DMS153 (cell line): ENCODE results near the gene ZNF764.

Experiments used
- DNase-seq: peaks from one replicate; lab custom pipeline; 2025; lab: John Stamatoyannopoulos, UW

ZNF764 gene

GRCh38 chr16:30570636-30571444 is 12.7 kb upstream of the ZNF764 start:
- no peak for DNase-seq

DNA sequence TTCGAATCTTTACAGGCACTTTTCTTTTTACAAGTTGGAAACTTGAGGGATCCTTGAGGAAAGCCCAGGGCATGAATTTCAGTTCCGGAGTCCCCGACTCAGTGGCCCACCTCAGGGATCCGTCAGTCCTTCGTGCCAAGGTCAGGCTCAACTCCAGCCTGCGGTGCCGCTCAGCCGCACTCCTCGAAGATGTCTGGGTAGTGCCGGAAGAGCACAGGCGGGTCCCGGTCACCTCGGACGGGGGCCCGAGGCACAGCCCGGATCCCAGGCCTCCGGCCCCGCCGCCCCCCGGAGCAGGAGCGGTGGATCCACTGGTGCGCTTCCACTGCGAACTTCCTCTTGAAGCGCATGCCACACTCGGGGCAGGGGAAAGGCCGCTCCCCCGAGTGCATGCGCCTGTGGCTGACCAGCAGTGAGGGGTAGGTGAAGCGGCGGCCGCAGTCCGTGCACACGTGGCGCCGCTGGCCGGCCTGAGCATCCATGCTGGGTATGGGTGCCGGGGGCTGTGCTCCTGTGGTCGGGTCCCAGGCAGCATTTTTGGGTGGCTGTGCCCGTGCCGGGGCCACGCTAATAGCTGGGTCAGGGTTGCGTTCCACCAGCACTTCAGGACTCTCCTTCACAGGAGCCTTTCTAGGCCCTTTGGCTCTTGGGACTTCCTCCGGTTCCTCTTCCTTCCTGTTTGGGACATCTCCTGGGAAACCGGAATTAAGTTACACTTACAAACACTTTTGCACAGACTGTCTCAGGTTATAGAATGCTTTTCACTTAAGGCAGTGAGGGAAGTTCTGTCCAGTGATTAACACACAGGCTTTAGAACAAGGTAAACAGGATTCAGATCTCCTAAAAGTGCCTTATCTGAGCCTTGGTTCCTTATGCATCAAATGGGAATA is 11.8 kb upstream of the ZNF764 start:
- DNase-seq = no peak

- DNase-seq = no peak
Measured at GRCh38 chr16:30569281-30569680, 11.1 kb upstream of the ZNF764 start.

DNA sequence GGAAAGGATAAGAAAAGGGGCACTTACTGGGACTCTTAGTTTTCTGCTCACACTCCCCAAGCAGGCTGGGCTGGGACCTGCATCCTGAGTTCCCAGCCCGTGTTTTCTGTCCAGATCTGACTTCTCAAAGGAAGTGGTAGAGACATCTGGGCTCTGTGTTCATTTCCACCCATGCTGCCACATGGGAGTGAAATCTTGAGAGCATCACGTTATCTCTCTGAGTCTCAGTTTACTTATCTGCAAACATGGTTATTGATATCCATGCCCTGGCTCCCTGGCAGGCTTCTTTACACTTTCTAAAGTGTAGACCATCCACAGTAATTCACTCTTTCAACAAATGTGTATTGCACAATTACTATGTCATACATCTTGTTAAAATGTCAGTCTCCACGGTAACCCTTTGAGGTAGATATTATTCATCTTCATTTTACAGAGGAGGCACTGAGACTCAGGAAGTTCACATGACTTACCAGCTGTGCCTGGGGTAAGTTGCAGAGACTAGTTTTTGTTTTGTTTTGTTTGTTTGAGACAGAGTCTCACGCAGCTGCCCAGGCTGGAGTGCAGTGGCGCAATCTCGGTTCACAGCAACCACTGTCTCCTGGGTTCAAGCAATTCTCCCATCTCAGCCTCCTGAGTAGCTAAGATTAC is 9.9 kb upstream of the ZNF764 start:
- peak; percentile 47 for DNase-seq

GRCh38 chr16:30567160-30567990 is 9.2 kb upstream of the ZNF764 start:
- DNase-seq = no peak

GRCh38 chr16:30566531-30566930 is 8.4 kb upstream of the ZNF764 start:
- no peak for DNase-seq

GRCh38 chr16:30565984-30566383 is 7.8 kb upstream of the ZNF764 start:
- DNase-seq = no peak

DNA sequence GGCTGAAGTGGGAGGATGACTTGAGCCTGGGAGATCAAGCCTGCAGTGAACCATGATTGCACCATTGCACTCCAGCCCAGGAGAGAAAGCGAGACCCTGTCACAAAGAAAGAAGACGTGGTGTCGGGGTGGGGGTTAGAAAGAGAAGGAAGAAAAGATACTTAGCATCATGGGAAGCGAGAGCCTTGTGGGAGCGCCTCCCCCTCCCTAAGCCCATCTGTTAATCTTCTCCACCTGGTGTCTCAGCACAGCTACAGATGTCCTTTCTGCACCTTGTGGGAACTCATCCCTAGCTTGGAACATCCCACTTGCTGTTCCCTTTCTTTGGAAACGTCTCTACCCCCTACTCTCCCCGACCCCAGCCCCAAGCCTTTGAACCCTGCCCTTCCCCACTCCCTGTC is 7.4 kb upstream of the ZNF764 start:
- no peak for DNase-seq

DNA sequence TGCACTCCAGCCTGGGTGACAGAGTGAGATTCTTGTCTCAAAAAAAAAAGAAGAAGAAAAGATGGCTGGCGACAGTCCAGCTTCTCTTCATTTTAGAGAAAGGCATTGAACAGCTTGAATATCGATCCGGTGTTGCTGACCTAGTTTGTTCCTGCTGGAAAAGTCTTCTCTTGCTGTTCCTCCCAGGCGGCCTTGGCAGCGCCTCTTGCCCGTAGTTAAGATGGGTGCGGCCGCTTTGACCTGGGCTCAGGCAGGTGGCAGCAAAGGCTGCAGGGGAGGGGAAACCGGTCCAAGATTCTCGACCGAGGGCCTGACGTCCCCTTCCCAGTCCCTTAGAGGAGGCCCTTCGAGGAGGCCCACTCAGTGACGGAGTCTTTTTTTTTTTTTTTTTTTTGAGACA is 3.8 kb upstream of the ZNF764 start:
- no peak for DNase-seq

DNA sequence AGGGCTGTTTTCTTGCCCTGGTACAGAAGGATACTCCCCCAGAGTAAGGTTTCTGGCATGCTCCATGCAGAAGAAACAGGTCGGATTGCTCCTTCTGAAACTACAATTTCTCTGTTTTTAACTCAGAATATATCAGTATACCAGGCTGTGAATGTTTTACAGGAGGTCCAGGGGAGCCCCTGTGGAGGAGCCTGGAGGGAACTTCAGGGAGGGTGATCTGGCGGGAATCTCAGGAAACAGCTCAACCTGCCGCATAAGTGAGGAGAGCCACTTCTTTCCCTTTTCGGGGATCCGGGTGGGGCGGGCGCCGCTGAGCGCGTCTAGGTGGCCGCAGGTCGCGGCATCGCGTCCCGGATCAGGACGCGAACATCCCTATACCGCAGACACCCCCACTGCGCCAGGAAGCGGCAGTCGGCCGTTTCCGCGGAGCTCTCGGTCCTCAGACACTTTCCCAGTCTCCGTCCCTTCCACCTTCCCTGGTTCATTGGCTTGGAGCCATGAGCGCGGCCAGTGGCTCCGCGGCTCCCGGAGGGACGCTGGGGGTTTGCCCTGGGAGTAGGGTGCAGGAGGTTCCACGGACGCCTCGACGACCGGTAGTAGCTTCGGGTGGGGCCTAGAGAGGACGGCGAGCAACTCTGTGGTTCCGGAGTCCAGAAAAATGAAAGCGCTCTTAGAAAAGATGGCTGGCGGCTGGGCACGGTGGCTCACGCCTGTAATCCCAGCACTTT is 3.1 kb upstream of the ZNF764 start:
- DNase-seq = no peak

DNA sequence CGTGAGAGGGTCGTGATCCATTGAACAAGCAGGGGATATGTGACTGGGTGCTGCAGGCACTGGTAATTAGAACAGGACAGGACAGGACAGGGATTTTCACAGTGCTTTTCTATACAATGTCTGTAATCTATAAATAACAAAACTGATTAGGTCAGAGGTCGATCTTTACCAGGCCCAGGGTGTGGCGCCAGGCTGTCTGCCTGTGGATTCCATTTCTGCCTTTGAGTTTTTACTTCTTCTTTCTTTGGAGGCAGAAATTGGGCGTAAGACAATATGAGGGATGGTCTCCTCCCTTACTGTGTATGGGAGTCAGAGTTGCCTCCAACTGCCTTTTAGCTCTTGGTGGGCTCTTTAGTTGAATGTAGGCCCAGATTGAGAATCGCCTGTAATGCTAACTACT is 1.5 kb upstream of the ZNF764 start:
- DNase-seq = no peak

DNA sequence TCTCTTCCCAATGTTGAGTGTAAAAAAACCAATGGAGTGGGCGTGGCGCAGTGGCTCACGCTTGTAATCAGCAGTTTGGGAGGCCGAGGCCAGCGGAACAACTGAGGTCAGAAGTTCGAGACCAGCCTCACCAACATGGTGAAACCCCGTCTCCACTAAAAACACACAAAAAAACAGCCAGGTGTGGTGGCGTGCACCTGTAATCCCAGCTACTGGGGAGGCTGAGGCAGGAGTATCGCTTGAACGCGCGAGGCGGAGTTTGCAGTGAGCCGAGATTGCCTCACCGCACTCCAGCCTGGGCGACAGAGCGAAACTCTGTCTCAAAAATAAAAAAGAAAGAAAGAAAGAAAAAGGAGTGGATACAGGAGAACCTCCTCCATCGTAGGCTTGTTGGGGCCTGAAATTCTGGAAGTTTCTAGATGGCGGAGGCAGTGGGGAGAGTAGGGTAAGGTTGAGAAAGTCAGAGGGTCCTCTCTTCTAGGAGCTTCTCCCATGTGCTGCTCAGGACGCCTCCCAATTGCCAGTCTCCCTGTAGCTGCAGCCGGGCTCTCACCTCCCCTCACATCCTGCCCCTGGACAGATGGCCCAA is 709 bp upstream of the ZNF764 start:
- no peak for DNase-seq

DNA sequence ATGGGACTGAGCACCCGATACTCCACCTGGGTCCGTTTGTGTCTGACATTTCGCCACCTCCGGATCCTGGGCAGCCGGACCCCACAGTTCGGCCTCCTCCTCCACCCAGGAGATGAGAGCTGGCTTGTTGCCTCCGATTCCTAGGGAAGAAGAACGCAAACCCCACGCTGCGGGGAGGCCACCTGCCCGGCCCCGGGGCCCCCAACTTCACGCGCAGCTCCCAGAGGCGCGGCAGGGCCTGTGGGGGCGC is 542 bp downstream of the ZNF764 start:
- DNase-seq = no peak

DNA sequence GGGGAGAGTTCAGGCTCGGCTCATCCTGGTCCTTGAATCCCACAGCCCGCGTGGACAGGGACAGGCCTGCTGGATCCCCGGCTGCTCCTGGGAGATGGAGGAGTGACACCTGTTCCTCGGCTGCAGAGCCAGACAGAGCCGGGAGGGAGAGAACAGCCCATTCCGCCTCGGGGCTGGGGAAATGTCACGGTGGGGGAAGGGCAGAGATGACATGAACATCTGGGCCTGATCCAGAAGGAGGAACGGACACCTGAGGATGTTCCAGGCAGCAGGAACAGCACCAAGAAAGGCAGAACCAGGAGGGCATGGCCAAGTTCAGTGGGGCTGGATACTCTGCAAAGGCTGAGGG is 2.1 kb downstream of the ZNF764 start:
- DNase-seq = no peak

DNA sequence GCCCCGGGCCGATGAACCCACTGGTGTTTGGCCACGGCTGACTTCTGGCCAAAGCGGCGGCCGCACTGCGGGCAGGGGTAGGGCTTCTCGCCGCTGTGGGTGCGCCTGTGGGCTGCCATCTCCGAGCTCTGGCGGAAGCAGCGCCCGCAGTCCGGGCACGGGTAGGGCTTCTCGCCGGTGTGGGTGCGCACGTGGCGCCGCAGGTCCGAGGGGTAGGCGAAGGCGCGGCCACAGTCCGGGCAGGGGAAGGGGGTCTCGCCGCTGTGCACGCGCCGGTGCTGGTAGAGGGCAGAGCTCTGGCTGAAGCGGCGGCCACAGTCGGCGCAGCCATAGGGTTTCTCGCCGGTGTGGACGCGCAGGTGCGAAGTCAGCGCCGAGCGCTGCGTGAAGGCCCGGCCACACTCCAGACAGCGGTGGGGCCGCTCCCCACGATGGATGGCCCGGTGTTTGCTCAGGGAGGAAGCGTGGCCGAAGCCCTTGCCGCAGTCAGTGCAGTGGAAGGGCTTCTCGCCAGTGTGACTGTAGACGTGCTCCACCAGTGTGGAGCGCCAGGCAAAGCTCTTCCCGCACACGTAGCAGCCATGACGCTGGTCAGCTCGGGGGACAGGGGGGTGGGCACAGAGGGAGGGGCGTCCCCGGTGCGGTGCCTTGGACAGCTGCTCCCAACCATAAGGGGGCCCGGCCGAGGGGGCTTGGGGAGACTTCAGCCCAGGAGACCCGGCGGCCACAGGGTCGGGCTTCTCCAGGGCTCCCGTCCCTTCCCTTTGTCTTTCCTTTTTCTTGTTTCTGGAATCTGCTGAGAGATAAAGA is 2.7 kb downstream of the ZNF764 start:
- DNase-seq = no peak

DNA sequence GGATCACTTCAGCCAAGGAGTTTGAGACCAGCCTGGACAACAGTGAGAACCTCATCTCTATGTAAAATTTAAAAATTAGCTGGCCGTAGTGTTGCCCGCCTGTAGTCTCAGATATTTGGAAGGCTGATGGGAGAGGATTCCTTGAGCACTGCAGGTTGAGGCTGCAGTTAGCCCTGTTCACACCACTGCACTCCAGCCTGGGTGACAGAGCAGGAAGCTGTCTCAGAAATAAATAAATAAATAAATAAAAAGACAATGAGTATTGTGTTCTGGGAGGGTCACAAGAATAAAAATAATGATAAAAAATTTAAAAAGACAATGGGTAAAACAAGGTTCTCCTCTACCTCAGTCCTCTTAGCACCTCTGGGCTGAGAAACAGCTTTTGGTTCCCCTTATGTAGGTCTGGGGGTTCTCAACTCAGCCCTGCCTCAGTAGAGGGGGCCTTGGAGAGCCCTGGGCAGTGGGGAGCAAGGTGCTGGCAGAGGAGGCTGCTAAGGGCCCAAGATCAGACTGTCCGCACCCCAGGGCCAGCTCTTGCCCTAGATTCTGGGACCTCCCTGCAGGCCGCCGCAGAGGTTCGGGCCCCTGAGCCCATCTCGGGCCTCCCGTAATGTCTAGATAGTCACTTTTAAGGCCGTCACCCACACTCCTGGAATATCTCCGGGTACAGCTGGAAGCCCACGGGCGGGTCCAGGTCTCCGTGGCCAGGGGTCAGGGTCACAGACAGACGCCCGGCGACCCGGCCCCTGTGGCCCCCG is 3.4 kb downstream of the ZNF764 start:
- DNase-seq = no peak

- DNase-seq = no peak
Measured at GRCh38 chr16:30553393-30553899, 4.7 kb downstream of the ZNF764 start.

DNA sequence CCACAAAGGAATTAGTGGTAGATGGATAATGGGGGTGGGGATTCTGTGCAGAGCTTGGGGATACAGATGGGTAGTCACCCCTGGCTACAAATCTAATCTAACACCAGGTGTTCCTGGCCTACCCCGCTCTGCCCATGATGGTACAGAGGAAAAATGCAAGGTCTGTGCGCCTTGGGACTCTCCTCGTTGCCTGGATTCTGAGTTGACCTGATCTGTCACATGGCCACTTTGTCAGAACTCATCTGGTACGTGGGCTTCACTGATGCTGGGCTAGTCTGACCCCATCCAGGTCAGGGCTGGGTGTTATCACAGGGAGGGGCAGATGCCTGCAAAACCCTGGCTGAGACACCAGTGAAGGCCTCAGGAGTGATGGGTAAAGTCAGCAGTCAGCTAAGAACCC is 5.2 kb downstream of the ZNF764 start:
- no peak for DNase-seq

DNA sequence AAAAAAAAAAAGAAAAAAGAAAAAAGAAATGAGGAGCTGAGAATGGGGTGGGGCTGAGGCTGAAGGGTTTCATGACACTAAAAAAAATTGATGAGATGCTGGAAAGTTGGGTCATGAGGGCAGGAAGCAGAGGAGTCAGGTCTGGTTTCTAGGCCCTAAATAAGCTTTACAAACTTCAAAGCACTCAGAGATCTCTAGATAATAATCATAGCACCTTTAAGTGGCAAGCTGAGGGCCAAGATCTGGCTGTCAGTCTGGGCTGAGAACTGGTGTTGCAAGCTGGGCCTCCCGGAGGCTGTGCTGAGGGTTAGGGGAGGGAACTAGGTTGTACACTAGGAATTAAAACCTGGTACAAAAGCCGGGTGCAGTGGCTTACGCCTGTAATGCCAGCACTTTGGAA is 6.4 kb downstream of the ZNF764 start:
- DNase-seq = no peak
